Vagina (tissue), 2 donors: ENCODE results near the gene CASP10.
"Not testable (repeated sequence)": the region's sequence is repeated elsewhere in the genome, so short reads cannot be mapped to it uniquely, and the experiment has no call there.

Experiments
- POLR2AphosphoS5 ChIP-seq, 2 donors: sonication (generic); formaldehyde crosslinking; IDR thresholded peaks; one replicate each; pipeline ENCODE4 v1.9.0; 2017; ENCODE audit warnings: antibody characterized with exemption in 2 of 2, mild to moderate bottlenecking in 2 of 2, low read depth in 1 of 2; ENCODE audit not compliant: insufficient read depth in 1 of 2
- TF ChIP-seq, protein P1 (sequence below), 3 experiments: fragments of 450-650 bp in 2 of 3; fragments of 200-600 bp in 1 of 3; sonication (generic) in 1 of 3; IDR thresholded peaks; one replicate each; pipeline ENCODE4 v1.5.1; 2017 to 2019; ENCODE audit warnings: antibody characterized with exemption in 3 of 3, mild to moderate bottlenecking in 2 of 3, moderate library complexity in 2 of 3

DNA sequence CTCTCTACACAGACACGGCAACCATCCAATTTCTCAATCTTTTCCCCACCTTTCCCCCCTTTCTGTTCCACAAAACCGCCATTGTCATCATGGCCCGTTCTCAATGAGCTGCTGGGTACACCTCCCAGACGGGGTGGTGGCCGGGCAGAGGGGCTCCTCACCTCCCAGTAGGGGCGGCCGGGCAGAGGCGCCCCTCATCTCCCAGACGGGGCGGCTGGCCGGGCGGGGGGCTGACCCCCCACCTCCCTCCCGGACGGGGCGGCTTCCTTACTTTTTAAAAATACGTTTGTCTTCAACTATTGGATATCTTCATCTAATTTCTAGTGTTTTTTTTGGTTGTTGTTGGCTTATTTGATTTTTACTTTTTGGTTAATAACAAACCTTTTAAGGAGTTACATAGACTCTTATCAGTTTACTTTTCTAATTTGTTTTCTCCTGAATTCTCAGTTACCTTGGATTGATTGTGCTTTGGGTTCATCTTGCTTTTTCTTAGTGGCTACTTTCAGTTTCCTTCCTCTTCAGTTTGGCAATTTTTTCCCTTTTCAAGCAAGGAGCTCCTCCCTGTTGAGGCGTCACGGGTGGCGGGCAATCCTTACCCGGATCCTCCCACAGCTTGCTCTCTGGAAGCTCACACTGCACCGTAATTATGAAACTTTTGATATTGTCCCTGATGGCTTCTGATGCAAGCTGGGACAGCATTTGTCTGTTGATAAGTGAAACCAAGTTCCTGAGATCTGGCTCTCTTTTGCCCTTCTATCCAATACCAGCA is 56.4 kb downstream of the CASP10 start:
- TF ChIP-seq, protein P1, sequence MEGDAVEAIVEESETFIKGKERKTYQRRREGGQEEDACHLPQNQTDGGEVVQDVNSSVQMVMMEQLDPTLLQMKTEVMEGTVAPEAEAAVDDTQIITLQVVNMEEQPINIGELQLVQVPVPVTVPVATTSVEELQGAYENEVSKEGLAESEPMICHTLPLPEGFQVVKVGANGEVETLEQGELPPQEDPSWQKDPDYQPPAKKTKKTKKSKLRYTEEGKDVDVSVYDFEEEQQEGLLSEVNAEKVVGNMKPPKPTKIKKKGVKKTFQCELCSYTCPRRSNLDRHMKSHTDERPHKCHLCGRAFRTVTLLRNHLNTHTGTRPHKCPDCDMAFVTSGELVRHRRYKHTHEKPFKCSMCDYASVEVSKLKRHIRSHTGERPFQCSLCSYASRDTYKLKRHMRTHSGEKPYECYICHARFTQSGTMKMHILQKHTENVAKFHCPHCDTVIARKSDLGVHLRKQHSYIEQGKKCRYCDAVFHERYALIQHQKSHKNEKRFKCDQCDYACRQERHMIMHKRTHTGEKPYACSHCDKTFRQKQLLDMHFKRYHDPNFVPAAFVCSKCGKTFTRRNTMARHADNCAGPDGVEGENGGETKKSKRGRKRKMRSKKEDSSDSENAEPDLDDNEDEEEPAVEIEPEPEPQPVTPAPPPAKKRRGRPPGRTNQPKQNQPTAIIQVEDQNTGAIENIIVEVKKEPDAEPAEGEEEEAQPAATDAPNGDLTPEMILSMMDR (IDR thresholded peaks at IDR 0.05) = not testable (repeated sequence)
- not testable (repeated sequence) for TF ChIP-seq POLR2AphosphoS5 (IDR thresholded peaks at IDR 0.05; ENCODE audit: insufficient read depth in 1 of 2, low read depth in 1 of 2)
